Measurements from ENCODE around the gene TRDMT1.

TRDMT1 gene

DNA sequence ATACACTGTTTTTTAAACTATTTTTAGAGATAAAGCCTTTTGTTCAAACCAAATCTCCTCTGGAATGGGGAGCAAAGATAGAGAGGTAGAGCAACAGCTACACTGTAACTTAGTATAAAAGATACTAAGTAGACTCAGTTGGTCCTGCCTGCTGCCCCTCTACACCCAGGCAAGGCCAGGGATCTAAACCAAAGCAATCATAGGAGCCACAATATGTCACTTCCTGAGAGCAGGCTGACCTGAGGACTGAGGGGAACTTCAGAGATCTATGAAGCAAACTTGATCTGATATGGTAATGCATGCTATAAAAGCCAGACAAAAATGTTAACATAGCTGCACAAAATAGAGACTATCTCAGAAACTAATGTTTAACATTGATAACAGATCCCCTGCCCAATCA is 7.0 kb upstream of the TRDMT1 start:
- no peak for DNase-seq (ENCODE audit: extremely low spot score)
- TF ChIP-seq, protein P1, sequence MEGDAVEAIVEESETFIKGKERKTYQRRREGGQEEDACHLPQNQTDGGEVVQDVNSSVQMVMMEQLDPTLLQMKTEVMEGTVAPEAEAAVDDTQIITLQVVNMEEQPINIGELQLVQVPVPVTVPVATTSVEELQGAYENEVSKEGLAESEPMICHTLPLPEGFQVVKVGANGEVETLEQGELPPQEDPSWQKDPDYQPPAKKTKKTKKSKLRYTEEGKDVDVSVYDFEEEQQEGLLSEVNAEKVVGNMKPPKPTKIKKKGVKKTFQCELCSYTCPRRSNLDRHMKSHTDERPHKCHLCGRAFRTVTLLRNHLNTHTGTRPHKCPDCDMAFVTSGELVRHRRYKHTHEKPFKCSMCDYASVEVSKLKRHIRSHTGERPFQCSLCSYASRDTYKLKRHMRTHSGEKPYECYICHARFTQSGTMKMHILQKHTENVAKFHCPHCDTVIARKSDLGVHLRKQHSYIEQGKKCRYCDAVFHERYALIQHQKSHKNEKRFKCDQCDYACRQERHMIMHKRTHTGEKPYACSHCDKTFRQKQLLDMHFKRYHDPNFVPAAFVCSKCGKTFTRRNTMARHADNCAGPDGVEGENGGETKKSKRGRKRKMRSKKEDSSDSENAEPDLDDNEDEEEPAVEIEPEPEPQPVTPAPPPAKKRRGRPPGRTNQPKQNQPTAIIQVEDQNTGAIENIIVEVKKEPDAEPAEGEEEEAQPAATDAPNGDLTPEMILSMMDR (IDR thresholded peaks at IDR 0.05; ENCODE audit: control extremely low read depth, extremely low read depth, low read depth, missing control alignments): no peak
- CTCF ChIA-PET: no interaction called here
- POLR2A ChIA-PET: no interaction called here

DNA sequence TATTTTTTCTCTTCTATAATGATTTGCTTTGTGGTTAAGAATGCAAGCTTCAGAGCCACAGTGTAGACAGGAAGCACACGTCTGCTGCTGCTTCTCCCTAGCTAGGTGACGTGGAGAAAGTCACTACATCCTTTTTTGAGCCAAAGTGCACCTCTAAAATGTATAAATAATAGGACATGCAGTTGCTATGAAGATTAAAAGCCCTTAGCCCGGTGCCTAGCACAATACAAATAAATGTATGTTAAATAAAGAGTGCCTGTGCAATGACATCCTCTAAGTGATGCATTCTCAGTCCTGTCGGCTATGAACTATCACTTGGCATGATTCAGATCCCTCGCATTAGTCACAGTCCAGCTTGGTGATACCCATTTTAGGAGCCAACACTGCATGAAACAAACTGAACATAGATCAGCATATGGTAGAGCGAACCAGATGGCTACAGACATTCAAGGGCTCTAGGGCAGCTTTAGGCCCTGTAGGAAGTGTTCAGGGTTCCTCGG is 4.8 kb upstream of the TRDMT1 start:
- ChIA-PET CTCF (interaction anchor here (0.8 kb wide), 1 partner anchor 26 kb away, joined by 3 read pairs; no protein-coding TSS in a partner anchor), POLR2A (no interaction called here)
- TF ChIP-seq, protein P1 (IDR thresholded peaks at IDR 0.05; ENCODE audit: control extremely low read depth, extremely low read depth, low read depth, missing control alignments): no peak
- no peak for DNase-seq (ENCODE audit: extremely low spot score)

DNA sequence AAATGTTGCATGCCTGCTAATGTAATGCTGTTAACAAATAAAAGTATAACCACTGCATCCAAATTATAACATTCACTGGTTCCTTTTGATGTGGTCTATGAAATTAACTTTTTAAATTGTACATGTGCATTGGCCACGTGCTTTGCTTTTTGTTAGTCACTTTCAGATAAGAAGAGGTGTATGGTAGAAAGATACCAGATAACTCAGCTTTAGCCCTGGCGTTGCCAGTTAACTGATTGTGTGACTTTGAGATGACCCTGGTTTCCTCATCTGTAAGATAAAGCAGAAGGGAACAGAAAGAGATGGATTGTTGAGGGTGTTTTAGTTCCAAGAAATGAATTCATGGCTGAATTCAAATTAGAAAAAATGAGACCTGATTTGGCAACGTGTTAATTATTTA is 1.9 kb upstream of the TRDMT1 start:
- POLR2A ChIA-PET: no interaction called here
- DNase-seq (ENCODE audit: extremely low spot score): no peak
- TF ChIP-seq, protein P1 (IDR thresholded peaks at IDR 0.05; ENCODE audit: control extremely low read depth, extremely low read depth, low read depth, missing control alignments): no peak
- CTCF ChIA-PET: no interaction called here

DNA sequence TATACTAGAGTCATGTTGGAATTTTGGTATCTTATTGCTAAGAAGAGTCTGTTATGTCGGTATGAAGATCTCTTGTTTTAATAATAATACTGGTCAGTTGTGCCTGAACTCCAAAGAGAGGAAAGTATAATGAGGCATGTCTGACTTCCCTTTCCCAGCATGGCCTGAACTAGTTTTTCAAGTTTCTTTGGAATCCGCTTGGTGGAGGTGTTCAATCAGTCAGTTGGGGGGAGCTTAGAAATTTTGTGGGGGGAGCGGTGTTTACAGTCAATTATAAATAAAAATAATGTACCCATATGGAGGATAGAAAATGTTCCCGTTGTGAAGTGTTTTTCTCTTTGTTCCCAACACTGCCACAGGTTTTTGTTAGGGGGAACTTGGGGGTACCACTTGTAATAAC is 1.5 kb upstream of the TRDMT1 start:
- no peak for DNase-seq (ENCODE audit: extremely low spot score)
- POLR2A ChIA-PET: no interaction called here
- TF ChIP-seq, protein P1 (IDR thresholded peaks at IDR 0.05; ENCODE audit: control extremely low read depth, extremely low read depth, low read depth, missing control alignments): no peak
- CTCF ChIA-PET: no interaction called here

DNA sequence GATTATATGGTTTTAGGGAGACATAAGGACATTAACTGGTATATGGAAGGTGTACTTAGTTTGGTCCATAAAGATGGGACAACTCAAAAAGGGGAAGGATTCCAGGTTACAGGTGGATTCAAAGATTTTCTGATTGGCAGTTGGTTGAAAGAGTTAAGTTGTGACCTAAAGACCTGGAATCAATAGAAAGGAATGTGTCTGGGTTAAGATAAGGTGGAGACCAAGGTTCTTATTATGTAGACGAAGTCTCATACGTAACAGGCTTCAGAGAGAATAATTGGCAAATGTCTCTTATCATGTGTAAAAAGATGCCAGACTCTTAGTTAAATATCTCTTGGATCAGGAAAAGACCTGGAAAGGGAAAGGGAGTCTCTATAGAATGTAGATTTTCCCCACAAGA is 1.0 kb upstream of the TRDMT1 start:
- TF ChIP-seq, protein P1 (IDR thresholded peaks at IDR 0.05; ENCODE audit: control extremely low read depth, extremely low read depth, low read depth, missing control alignments): no peak
- CTCF ChIA-PET: interaction anchor here (1.9 kb wide), 1 partner anchor 27 kb away, joined by 8 read pairs; no protein-coding TSS in a partner anchor
- POLR2A ChIA-PET: no interaction called here
- DNase-seq (ENCODE audit: extremely low spot score): no peak

DNA sequence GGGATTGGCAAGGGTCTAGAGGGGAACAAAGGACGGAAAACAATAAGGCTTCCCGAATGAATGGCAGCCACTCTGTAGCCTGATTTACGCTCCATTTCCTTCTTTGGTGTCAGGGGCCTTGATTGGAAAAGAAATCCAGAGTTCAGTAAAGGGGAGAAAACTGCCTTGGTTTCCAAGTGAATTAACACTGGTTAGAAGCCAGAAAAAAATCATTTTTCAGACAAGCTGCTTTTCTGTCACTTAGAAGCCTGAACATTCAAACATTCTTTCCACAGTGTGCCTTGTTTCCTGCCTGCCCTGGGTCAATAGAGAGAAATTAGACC is 283 bp upstream of the TRDMT1 start:
- CTCF ChIA-PET: interaction anchor here (1.9 kb wide), 1 partner anchor 28 kb away, joined by 8 read pairs; no protein-coding TSS in a partner anchor
- TF ChIP-seq, protein P1 (IDR thresholded peaks at IDR 0.05; ENCODE audit: control extremely low read depth, extremely low read depth, low read depth, missing control alignments): no peak
- no peak for DNase-seq (ENCODE audit: extremely low spot score)
- POLR2A ChIA-PET: no interaction called here

Data from GM10248 (cell line).